GM12864 (cell line): ENCODE measurements around the gene ETV5.

Source experiments
- DNase-seq: peaks from one replicate; pipeline ENCODE4 v3.0.0-alpha.2; 2011; ENCODE audit warnings: low read depth
- H3K4me3 ChIP-seq: 2 replicates; pipeline ENCODE4 v1.5.1; 2011; ENCODE audit warnings: mild to moderate bottlenecking, low read depth, low read length, control low read depth
- TF ChIP-seq, protein P1 (sequence below): IDR thresholded peaks from 2 replicates; pipeline ENCODE4 v1.5.1; 2011; ENCODE audit warnings: low read depth, mild to moderate bottlenecking, moderate library complexity, low read length, control low read depth, inconsistent platforms; ENCODE audit errors: missing control alignments

Gene ETV5

DNA sequence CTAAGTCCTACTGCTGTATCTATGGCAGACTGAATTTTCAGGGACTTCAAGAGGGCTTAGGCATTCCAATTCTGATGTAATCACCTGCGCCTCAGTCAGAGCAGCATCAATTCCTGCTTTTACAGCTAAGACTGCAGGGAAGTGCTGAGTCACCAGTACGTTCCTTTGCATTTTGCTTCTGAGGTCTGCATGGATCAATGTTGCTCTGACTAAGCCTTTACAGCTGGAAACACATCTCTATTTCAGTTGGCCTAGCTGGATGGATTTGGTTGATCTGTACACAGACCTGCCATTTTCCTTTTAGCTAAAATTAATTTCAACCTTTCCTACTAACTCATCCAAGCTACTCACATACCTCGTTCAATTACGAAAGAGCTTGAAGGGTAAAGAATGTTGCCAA is 51.3 kb downstream of the ETV5 start:
- no peak overlapping the region for H3K4me3 ChIP-seq
- no peak for DNase-seq
- TF ChIP-seq, protein P1, sequence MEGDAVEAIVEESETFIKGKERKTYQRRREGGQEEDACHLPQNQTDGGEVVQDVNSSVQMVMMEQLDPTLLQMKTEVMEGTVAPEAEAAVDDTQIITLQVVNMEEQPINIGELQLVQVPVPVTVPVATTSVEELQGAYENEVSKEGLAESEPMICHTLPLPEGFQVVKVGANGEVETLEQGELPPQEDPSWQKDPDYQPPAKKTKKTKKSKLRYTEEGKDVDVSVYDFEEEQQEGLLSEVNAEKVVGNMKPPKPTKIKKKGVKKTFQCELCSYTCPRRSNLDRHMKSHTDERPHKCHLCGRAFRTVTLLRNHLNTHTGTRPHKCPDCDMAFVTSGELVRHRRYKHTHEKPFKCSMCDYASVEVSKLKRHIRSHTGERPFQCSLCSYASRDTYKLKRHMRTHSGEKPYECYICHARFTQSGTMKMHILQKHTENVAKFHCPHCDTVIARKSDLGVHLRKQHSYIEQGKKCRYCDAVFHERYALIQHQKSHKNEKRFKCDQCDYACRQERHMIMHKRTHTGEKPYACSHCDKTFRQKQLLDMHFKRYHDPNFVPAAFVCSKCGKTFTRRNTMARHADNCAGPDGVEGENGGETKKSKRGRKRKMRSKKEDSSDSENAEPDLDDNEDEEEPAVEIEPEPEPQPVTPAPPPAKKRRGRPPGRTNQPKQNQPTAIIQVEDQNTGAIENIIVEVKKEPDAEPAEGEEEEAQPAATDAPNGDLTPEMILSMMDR: no peak

- no peak overlapping the region for H3K4me3 ChIP-seq
- DNase-seq: no peak
- TF ChIP-seq, protein P1: no peak
These were observed 54.0 kb downstream of the ETV5 start for GRCh38 chr3:186054792-186055352.

GRCh38 chr3:186053954-186054791 is 54.7 kb downstream of the ETV5 start:
- TF ChIP-seq, protein P1: no peak
- DNase-seq: no peak
- H3K4me3 ChIP-seq: no peak overlapping the region

DNA sequence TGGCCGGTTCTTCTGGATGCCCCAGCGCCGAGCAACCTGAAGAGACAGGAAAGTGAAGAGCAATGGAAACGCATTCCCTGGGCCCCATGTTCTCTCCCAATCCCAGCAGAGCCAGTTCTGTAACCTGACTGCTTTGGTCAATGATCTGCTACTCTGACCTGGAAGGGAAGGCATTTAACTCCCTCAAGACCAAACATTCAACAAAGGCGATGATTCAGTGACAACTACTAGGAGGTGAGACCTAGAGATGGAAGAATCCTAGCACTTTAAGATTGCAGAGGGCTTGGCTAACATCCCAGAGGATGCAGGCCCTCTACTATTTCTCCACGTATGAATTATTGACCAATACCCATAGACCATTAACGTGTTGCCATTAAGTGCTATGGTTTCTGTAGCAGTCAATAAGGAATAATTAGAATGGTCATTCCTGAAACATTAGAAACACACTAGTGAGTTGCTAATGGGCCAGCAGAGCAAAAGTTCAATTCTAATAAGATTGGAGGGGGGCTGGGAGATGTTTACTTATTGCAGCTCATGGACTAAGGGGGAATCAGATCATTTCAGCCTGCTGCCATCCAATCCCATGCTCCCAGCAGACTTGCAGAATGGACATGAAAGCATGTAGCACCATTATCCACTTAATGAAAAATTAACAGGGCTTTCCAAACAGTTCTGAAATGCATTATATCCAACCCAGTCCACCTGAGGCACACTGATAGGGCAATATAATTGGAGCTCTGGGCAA is 56.6 kb downstream of the ETV5 start:
- TF ChIP-seq, protein P1: no peak
- no peak overlapping the region for H3K4me3 ChIP-seq
- DNase-seq: no peak

DNA sequence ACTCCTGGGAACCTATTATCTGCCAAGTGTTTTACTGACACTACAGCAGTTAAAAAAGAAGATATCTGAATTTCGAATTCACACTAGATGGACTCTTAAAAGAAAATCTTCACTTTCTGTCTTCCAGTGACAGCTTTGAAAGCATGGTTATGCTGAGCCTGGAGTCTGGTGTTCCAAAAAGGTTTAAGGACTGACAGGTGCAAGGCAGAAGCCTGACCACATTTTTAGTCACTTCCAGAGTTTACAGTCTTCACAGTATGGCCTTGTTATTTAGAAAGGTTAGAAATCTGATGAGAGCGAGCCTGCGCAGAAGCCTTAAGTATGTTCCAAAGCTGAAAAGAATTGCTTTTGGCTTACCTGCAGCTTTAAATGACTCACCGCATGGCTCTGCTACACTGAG is 59.9 kb downstream of the ETV5 start:
- no peak overlapping the region for H3K4me3 ChIP-seq
- no peak for DNase-seq
- TF ChIP-seq, protein P1: no peak

DNA sequence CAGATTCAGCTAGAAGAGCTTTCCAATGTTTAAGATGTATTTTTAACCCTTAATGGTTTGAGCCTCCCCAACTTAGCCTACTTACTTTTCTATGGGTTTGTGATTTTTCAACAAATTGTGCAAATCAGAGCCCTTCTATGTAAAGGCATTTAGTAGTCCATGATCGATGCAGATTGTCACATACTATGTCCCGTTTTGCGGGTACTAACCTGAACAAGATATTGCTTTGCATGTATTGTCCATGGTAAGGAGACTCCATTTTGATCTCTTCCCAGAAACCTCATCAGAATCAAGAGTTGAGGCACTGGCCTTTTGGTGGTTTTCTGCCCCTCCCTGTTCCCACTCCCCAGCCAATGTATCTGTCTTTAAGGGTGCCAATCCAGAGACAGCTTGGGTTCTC is 60.8 kb downstream of the ETV5 start:
- no peak overlapping the region for H3K4me3 ChIP-seq
- DNase-seq: no peak
- TF ChIP-seq, protein P1: no peak
